Measurements from ENCODE around the gene CLDN12.

The CLDN12 gene

DNA sequence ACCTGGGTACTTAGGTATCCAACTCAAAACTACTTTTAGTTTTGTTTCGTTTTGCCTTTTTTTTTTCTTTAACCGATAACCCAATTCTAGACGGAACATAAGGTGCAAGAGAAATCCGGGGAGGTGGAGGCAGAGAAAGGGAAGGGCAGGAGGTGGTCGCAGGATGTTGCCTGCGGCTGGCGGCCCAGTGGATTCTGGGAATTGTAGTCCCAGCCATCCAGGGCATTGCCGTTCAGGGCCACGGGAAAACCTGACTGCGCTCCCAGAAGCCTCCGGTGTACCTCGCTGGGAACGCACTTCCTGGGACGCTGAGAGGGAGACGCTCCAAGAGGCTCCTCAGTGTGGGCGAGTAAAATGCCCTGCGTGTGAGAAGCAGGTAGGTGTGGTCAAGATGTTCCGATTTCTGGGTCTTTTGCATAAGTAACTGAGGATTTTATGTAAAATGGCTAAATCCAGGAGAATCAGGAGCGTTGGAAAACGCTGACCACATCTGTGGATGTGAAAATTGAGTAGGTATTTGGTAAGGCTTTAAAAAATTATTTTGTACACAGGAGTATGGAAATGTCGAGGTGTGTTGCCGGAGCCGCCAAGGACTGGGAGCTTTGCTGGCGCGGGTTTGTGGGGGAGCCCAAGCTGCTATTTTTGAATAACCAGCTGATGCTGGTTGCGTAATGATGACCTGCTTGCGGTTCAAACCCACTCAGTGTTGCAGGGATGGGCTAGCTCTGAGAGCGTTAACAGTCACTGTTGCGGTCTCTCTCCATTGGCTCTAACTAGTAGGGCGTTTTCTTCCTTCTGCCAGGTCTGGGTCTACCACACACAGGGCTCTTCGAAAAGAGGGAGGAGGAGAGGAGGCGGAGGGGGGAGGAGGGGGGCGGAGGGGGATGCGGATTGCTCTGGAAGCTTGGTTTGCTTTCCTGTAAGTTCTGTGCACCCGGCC, at the start of gene CLDN12:
CLDN12 (plus strand) TSS at position 288 of the 940 bp plus-strand sequence. CDS start 9,216 bp downstream, outside the sequence.
- no peak for TF ChIP-seq ZFX (IDR thresholded peaks at IDR 0.05; ENCODE audit: borderline replicate concordance)
- TF ChIP-seq, protein P1, sequence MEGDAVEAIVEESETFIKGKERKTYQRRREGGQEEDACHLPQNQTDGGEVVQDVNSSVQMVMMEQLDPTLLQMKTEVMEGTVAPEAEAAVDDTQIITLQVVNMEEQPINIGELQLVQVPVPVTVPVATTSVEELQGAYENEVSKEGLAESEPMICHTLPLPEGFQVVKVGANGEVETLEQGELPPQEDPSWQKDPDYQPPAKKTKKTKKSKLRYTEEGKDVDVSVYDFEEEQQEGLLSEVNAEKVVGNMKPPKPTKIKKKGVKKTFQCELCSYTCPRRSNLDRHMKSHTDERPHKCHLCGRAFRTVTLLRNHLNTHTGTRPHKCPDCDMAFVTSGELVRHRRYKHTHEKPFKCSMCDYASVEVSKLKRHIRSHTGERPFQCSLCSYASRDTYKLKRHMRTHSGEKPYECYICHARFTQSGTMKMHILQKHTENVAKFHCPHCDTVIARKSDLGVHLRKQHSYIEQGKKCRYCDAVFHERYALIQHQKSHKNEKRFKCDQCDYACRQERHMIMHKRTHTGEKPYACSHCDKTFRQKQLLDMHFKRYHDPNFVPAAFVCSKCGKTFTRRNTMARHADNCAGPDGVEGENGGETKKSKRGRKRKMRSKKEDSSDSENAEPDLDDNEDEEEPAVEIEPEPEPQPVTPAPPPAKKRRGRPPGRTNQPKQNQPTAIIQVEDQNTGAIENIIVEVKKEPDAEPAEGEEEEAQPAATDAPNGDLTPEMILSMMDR (IDR thresholded peaks at IDR 0.05): no peak
- peak within 1 kb of the TSS; percentile 82 for H3K27ac ChIP-seq

DNA sequence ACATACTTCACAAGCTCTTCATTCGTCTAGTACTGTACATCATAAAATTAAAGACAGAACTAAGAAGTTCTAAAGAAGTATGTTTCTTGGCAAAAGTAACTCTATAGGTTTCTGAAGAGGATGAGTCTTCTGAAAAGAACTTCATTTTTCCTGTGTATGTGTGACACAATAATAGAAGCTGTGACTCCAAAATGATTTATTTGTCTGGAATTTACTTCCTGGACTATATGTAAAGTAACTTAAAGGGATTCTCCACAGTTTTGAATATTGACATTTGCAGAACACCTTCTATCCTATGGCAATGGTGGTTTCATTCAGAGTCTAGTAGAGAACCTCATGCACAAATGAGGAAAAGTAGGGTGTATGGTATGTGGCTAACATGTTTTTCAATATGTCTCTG, 19.8 kb upstream of the CLDN12 start:
- TF ChIP-seq, protein P1 (IDR thresholded peaks at IDR 0.05): no peak
- TF ChIP-seq ZFX (IDR thresholded peaks at IDR 0.05; ENCODE audit: borderline replicate concordance): no peak
- no peak overlapping the region for H3K27ac ChIP-seq

DNA sequence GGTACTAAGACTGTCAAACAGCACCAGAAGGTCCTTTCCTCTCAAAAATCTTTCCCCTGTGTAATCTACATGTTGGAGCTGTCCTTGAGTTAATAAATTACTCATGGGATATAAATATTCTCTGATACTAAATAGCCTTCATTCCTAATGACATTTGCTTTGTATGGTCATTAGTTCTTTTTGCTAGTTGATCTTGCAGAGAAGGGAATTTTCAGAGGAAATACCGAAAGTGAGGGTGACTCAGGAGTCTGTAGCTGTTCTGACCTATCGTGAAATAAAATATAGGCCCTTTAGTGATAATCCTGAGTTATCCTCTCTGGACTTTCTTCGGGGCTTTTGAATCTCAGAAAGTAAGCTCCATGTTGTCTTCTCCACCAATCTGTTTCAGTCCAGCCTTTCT, 19.4 kb upstream of the CLDN12 start:
- H3K27ac ChIP-seq: no peak overlapping the region
- TF ChIP-seq ZFX (IDR thresholded peaks at IDR 0.05; ENCODE audit: borderline replicate concordance): no peak
- TF ChIP-seq, protein P1 (IDR thresholded peaks at IDR 0.05): no peak

DNA sequence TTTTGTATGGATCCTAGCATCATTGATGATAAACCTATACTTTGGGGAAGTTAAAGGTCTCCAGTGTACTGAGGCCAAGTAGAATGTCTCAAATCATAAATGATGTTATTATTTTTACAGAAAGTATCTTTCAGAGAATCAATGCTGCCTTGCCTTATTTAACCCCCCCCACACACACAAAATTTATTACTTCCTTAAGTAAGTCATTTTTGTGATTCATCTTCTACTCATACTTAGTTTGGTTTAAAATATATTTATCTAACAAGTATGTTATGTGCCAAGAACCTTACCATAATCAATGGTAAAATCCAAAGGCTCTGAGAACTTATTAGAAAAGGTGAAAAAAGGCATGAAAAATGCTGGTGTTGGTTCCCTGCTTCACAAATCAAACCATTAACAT, 18.8 kb upstream of the CLDN12 start:
- no peak overlapping the region for H3K27ac ChIP-seq
- no peak for TF ChIP-seq ZFX (IDR thresholded peaks at IDR 0.05; ENCODE audit: borderline replicate concordance)
- TF ChIP-seq, protein P1 (IDR thresholded peaks at IDR 0.05): no peak

DNA sequence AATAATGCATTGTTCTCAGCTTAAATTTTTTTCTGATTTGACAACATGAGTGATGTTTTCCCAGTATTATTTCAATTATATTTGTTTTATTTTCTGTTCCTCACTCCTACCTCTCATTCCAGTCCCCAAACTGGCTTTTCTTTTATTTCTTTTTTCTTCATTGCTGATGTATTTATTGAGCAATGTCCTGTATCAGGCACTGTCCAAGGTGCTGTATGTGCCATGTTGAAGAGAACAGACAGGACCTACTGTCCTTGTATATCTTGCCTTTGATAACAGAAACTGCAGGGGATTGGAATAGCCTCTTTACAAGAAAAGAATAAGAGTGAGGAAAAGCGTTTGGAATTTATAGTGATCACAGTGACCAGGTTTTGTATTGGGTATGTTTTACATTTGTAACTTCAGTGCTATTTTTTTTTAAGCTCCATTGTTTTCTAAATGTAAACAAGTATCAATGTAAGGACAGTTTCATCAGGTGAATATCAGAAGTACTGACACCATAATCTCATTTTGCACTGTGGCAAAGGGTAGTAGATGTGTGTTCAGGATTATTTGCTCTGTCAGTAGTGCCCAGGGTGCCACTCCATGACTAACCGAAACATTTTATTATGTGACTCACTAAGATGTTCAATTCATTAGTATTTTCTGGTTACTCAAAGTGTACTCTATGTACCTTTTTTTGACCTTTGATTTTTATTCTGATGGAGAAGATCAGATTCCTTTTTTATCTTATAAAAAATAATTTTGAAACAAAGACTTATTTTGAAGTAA, 15.6 kb upstream of the CLDN12 start:
- no peak for TF ChIP-seq ZFX (IDR thresholded peaks at IDR 0.05; ENCODE audit: borderline replicate concordance)
- TF ChIP-seq, protein P1 (IDR thresholded peaks at IDR 0.05): no peak
- no peak overlapping the region for H3K27ac ChIP-seq

DNA sequence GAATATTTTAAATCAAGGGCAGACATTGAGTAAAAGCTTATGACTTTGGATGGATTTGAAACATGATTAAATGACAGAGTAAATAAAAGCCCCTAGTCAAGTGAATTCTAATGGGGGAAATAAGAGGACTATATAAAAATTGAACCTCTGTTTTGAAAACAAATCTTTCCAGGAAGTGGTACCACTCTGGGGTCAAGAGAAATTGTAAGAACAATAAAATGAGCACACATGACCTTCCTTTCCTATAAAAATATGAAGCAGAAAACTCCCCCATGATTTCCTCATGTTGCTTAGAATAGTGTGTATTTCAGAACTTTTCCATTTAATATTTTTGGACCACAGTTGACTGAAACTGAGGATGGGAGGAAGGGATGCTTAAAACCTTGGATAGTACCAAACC, 12.3 kb upstream of the CLDN12 start:
- H3K27ac ChIP-seq: no peak overlapping the region
- TF ChIP-seq ZFX (IDR thresholded peaks at IDR 0.05; ENCODE audit: borderline replicate concordance): no peak
- TF ChIP-seq, protein P1 (IDR thresholded peaks at IDR 0.05): no peak
